Kidney epithelial cell (primary cell): ENCODE measurements around the gene FRMD3. TPM values are rescaled to one million over a fixed set of nuclear protein-coding genes. Genes with fewer than 3 reads are reported as not detected.

Experiments
- DNase-seq: peaks from one replicate; pipeline ENCODE4 v3.0.0-alpha.2; 2010; ENCODE audit warnings: low read depth
- H3K27me3 ChIP-seq: 2 replicates; pipeline ENCODE4 v1.6.0; 2011; ENCODE audit warnings: low read length; ENCODE audit not compliant: control insufficient read depth, insufficient read depth
- H3K36me3 ChIP-seq: 2 replicates; pipeline ENCODE4 v1.5.1; 2011; ENCODE audit warnings: low read length; ENCODE audit not compliant: control insufficient read depth, insufficient read depth
- H3K4me3 ChIP-seq: 2 replicates; pipeline ENCODE4 v1.5.1; 2011; ENCODE audit warnings: low read depth, mild to moderate bottlenecking, control low read depth, low read length
- total RNA-seq: library from RNA; depleted of rRNA; stranded (reverse); fragments of >200 nt; gene quantifications from 2 replicates; pipeline ENCODE4 v1.2.3, GENCODE V29; 2015
- TF ChIP-seq, protein P1 (sequence below): IDR thresholded peaks from 2 replicates; pipeline ENCODE4 v1.5.1; 2011; ENCODE audit warnings: mild to moderate bottlenecking, moderate library complexity, low read length, control low read depth, inconsistent platforms; ENCODE audit not compliant: insufficient read depth, poor library complexity, severe bottlenecking

Gene FRMD3
- total RNA-seq, 1 donor from 2014 or later: 5.2 TPM

- TF ChIP-seq, protein P1, sequence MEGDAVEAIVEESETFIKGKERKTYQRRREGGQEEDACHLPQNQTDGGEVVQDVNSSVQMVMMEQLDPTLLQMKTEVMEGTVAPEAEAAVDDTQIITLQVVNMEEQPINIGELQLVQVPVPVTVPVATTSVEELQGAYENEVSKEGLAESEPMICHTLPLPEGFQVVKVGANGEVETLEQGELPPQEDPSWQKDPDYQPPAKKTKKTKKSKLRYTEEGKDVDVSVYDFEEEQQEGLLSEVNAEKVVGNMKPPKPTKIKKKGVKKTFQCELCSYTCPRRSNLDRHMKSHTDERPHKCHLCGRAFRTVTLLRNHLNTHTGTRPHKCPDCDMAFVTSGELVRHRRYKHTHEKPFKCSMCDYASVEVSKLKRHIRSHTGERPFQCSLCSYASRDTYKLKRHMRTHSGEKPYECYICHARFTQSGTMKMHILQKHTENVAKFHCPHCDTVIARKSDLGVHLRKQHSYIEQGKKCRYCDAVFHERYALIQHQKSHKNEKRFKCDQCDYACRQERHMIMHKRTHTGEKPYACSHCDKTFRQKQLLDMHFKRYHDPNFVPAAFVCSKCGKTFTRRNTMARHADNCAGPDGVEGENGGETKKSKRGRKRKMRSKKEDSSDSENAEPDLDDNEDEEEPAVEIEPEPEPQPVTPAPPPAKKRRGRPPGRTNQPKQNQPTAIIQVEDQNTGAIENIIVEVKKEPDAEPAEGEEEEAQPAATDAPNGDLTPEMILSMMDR: no peak
- Histone ChIP-seq H3K36me3 (no peaks in the 10 kb centered on the region), H3K27me3 (no peaks in the 10 kb centered on the region), H3K4me3 (no peak overlapping the region)
- DNase-seq: no peak
Measured at GRCh38 chr9:83238871-83239640, 299.1 kb downstream of the FRMD3 start.

- Histone ChIP-seq H3K36me3 (no peaks in the 10 kb centered on the region), H3K4me3 (no peak overlapping the region), H3K27me3 (no peaks in the 10 kb centered on the region)
- DNase-seq: no peak
- TF ChIP-seq, protein P1: no peak
Measured at GRCh38 chr9:83236029-83236696, 302.0 kb downstream of the FRMD3 start.

- H3K36me3 ChIP-seq: no peaks in the 10 kb centered on the region
- no peaks in the 10 kb centered on the region for H3K27me3 ChIP-seq
- H3K4me3 ChIP-seq: no peak overlapping the region
- TF ChIP-seq, protein P1: no peak
- no peak for DNase-seq
Measured at GRCh38 chr9:83235526-83235925, 302.7 kb downstream of the FRMD3 start.

DNA sequence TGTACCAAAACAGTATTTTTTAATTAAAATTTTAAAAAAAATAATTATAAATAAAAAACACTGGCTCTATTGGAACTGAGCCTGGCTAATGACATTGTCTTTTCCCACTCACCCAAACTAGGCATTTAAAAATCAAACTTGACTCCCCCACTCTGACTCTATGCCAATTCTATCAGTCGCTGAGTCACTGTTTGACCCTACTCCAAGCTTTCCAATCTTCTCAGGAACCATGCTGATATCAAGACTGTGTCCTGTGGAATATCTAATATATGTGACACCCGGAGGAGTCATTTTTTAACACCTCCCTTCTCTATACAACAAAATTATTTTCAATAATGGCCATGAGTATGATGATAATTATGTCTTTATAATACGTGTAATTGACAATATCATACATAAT, 303.7 kb downstream of the FRMD3 start:
- no peaks in the 10 kb centered on the region for H3K36me3 ChIP-seq
- no peak overlapping the region for H3K4me3 ChIP-seq
- H3K27me3 ChIP-seq: no peaks in the 10 kb centered on the region
- TF ChIP-seq, protein P1: no peak
- no peak for DNase-seq

DNA sequence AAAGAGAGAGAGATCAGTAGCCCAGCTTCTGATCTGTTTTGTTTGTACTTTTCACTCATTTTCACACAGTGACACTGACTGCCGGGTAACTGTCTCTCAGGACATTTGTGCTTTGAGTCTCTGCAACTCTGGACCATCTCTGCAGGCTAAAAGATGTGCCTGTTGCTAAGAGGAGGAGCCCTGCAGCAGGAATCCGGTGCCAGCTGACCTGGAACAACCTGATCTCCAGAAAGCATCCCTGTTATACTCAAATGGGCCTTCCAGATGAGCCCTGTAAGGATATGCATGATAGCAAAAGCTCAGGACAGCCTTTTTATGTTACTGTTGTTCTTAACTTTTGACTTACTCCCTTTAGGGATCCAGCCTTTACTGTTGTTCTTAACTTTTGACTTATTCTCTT, 304.6 kb downstream of the FRMD3 start:
- TF ChIP-seq, protein P1: no peak
- no peaks in the 10 kb centered on the region for H3K36me3 ChIP-seq
- H3K4me3 ChIP-seq: no peak overlapping the region
- no peak for DNase-seq
- no peaks in the 10 kb centered on the region for H3K27me3 ChIP-seq
